Ecto neural progenitor cell (in vitro differentiated cells): ENCODE results near the gene CA10.

Source experiments
- DNase-seq: peaks from one replicate; pipeline ENCODE4 v3.0.0-alpha.2; 2018; ENCODE audit warnings: low spot score

CA10 gene

DNA sequence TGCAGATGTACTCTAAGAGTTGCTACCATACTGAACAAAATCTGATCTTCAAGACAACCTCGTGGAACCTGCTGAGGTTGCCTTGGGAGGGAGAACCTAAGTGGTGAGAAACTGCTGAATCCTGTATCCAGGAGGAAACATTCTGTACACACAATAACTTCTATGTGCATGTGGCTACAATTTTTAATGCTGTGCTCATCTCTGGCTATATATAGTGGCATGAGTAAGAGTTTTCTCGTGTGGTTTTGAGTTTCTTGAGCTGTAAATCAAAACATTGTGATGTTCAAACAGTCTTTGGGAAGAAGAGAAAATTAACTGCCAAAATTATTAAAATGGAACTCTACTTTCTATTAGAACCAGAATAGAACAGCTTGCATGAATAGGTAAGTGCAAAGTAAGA is 206.8 kb downstream of the CA10 start:
- no peak for DNase-seq

DNA sequence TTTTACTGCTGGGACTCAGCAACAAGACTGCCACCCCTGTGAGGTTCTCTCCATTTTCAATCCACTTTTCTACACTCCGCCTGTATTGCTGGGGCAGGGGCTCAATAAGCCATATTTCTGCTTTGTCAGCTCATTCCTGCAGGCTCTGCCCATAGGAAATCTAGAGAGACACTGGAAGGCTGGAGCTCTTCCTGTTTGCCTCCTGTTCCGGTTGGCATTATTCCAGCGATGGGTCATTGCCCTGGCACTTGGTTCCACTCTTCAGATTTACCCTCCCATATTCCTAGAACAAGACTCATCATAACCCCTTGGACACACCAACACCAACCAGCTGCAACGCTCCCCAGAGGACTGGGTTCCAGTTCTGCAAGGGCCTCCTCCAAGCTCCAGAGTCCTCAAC is 210.4 kb downstream of the CA10 start:
- DNase-seq, result no peak

DNA sequence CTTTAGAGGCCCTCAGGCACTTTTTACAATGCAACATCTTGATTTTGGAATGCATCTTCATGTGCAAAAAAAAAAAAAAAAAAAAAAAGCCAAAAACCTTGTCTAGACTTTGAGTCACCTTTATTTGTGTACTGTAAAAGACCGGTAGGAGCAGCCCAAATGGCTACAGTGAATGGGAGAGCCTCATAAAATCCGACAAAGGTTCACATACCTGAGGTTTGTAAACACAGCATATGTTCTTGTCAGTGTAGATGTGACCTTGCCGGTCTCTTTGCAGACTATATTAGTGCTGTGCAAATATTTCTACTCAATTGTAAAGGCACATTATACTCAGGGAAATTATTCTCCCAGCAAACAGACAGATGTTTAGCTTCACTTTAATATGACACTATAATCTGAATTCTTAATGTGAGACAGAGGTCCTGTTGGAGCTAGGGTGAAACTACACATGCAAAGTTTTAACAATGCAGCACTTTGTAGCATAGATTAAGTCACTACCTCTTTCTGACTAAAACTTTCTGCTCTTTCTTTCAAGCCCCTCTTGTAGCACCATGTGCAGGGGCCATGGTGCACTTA is 211.3 kb downstream of the CA10 start:
- no peak for DNase-seq

DNA sequence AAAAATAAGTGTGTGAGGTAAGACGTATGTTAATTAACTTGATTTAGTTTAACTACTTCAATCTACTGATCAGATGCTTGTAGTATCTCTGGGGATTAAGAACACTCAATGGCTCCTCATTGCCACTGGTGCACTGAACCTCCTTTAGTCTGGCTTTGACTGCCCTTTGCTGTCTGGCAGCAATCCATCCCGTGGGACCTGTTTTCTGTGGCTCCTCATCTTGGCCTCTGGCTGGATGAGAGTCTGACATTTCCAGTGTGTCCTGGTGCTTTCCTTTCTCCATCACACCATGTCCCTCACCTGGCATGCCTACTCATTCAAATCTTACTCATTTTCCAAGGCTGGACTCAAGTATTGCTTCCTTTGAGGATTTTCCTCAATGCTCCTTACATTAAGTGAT is 212.2 kb downstream of the CA10 start:
- no peak for DNase-seq

- DNase-seq, result no peak
Measured at GRCh38 chr17:51941272-51941671, 217.2 kb downstream of the CA10 start.

GRCh38 chr17:51937264-51937663 is 221.2 kb downstream of the CA10 start:
- DNase-seq, result no peak

DNA sequence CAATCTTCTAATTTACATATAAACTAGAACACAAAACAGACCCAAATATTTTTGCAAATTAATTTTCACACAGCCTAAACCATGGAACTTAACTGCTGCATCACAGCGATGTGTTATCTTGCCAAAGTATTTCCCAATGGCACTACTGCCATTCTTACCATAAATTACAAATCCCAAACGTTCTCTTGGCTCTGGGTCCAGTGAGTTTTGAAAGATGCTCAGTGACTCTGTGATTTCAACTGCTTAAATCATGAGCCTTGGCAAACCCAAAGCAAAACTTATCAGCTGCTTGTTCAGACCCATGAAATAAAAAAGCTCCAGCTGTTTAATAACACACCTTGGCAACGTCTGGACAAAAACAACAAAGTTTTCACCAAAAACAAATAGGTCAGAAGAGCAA is 223.0 kb downstream of the CA10 start:
- DNase-seq, result no peak

DNA sequence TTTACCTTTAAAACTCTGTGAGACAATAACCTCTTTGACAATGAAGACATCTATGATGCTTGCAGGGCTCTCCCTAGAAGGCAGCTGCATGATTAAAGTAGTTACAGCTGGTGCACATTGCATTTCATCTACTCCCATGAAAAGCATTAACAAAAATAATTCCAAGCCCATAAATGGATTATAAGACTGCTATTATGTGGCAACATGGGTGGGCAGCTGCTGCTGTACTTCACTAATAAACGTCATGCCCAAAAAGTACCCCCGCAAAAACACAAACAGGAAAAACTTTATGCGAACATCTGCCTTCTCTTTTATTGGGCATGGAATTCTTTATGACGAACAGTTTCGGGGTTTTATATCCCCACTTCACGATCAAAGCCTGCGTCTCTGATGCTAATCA is 224.9 kb downstream of the CA10 start:
- DNase-seq, result no peak

- no peak for DNase-seq
Measured at GRCh38 chr17:51926448-51926847, 232.1 kb downstream of the CA10 start.

GRCh38 chr17:51921500-51921899 is 237.0 kb downstream of the CA10 start:
- DNase-seq, result no peak

DNA sequence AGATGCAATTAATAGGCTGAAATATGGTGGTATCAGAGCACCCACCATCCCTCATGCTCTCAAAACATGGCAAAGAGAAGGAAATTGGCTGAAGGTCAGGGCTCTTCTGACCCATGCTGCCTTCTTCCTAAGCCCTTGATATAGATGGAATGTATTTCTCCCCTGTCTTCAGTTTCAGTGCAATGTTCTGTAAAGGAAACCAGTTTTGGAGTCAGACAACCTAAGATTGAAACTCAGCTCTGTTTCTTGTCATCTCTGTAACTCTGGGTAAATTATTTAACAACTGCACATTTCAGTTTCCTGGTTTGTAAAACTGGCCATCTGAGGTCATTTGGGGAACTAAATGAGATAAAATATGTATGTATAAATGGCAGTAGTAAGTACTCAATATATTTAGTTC is 243.9 kb downstream of the CA10 start:
- no peak for DNase-seq

GRCh38 chr17:51913491-51914205 is 244.9 kb downstream of the CA10 start:
- no peak for DNase-seq

DNA sequence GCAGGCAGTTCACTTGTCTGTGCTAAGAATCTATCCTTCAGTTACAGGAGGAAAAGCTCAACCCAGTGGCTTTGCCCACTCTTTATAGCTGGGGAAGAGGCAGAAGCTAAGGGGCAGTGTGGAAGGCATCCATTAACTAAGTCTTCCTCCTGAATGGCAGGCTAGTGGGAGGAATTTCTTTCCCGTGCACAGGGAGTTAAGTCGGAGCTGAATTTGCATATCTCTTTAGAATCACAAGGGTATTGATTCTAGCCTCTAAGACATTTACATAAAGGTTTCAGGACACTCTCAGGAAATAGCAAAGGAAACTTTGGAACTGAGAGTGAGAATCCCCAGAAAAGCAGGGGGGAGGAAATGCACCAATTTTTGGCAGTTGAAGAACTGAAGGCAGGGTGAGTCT is 245.6 kb downstream of the CA10 start:
- DNase-seq, result no peak

GRCh38 chr17:51911237-51911636 is 247.3 kb downstream of the CA10 start:
- DNase-seq, result no peak

- no peak for DNase-seq
Measured at GRCh38 chr17:51909971-51910370, 248.5 kb downstream of the CA10 start.

DNA sequence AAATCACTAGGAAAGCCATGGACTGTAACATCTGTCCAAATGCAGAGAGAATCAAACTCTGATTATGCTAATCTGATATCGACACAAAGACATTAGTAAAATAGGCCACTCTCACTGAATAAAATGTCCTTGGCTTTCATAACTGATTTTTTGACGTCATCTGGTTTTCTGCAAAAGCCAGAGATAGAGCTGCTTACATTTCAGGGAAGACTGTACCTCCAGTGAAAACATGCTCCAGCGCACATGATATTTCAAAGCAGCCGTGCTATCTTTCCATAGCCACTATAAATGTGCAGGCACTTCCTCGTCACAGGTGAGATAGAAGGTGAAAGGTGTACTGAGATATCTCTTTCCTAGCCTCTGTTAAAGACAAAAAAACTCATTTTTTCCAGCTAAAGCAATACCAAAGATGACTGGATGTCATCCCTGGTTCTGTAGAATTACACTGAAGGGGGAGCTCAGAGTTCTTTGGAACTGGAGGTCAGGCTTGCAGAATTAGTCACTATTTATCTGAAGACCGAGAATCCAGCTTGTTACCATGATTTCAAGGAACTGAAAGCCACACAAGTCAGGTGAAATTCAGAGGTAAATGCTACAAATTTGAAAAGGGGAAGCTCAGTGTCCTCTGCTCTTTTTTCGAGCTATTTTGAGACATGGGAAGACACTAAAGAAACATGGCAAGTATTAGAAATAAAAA is 249.5 kb downstream of the CA10 start:
- DNase-seq, result no peak

DNA sequence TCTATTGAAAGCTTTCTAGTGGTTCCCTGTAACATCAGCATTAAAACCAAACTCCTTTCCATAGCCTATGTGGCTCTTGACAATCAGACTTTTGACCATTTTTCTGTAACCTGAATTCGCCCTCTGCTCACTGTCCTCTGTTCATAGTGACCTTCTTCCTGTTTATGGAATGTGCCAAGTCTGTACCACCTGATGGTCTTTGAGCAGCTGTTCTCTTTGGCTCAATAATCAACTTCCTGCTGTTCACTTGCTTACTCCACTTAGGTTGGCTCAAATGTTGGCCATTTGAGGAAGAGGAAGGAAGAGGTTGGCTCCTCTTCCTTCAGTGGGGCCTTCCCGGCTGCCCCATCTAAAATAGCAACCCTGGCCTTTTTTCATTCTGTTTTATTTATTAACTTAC is 251.5 kb downstream of the CA10 start:
- DNase-seq, result no peak

GRCh38 chr17:51904379-51904778 is 254.1 kb downstream of the CA10 start:
- DNase-seq, result no peak

DNA sequence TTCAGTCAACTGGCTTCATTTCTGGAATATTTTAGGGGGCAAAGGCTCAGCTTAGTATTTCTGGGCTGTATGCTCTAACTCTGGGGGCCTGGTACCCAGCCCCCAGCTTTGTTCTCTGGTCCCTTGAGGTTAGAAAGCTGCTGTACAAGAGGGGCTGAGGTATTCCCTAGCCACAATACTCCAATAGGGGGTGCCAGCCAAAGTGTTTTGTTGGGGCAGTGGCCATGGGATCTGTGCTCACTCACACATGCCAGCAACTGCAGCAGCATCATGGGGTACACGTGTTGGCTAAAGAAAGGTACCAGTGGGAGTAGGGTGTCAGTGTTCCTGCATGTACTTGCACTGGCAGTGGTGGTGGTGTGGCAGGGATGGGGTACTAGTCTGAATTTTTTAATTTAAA is 257.3 kb downstream of the CA10 start:
- DNase-seq, result no peak

GRCh38 chr17:51891936-51892335 is 266.6 kb downstream of the CA10 start:
- no peak for DNase-seq

GRCh38 chr17:51890710-51891109 is 267.8 kb downstream of the CA10 start:
- DNase-seq, result no peak

DNA sequence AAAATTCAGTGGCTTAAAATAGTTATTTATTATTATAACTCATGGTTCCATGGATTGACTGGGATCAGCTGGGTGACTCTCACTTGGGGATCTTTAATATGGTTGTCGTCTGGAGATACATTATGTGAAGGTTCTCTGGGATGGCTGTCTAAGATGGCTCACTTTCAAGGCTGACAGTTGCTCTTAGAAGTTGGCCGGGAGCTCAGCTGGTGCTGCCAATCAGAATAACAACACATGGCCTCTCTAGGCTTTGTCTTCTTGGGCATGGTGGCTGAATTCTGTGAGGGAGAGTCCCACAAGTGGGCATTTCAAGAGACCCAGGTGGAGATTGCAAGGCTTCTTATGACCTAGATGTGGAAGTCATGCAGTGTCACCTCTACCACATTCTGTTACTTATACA is 269.7 kb downstream of the CA10 start:
- no peak for DNase-seq

GRCh38 chr17:51876986-51877385 is 281.5 kb downstream of the CA10 start:
- DNase-seq, result no peak

DNA sequence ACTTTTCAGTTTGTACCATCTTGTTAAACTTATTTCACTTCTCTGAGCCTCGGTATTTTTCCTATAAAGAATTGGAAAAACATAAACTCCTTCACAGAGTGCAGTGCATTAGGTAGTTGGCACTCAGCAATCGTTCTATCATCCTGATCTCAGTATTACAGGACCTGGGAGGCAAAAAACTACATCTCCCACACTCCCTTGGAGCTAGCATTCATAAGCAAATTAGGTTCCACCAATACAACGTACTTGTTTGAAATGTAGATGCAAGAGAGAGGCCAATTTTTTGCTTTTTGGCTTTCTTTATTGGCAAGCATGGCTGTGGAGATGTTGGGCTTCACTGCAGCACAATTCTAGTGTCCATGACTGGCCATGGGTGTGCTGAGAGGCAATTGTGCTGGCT is 285.2 kb downstream of the CA10 start:
- DNase-seq, result no peak
